Measurements from ENCODE around the gene PRMT1.

The PRMT1 gene

DNA sequence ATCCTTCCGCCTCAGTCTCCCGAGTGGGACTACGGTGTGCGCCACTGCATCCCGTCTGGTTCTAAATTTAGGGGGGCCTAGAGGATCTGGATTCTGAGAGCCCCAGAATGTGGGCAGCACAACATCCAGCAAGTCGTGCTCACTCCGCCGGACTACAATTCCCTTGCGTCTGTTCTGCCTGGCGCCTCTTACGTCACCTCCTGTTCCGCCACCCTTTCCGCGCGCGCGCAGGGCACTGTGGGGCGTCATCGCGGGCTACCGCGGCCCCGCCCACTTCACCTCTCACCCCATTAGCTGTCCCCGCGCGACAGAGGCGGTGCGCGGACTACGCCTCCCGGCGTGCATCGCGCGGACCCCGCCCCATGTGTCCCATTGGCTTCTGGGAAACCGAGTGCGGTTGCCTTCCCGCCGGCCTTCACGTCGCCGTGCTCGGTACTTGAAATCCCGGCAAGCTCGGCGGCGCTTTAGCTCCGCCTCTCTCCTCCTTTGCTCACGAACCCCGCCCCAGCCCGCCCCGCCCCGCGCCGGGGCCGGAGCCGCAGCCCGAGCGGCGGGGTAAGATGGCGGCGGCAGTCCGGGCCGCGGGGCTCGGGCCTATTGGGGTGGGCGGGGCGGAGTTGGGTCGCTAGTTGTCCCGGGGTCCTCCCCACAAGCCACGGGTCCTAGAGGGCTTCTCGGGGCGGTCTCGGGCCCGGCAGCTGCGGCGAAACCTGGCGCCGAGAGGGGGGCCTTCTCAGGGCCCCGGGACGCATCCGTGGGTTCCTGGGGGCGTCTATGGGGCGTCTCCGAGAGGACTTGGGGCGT, 35.2 kb upstream of the PRMT1 start, which contains the start of gene SCAF1:
Gene SCAF1, plus strand, starts transcription at position 522 of the 804 bp plus-strand sequence. CDS start 2,818 bp downstream, outside the sequence.
- TF ChIP-seq, protein P1, sequence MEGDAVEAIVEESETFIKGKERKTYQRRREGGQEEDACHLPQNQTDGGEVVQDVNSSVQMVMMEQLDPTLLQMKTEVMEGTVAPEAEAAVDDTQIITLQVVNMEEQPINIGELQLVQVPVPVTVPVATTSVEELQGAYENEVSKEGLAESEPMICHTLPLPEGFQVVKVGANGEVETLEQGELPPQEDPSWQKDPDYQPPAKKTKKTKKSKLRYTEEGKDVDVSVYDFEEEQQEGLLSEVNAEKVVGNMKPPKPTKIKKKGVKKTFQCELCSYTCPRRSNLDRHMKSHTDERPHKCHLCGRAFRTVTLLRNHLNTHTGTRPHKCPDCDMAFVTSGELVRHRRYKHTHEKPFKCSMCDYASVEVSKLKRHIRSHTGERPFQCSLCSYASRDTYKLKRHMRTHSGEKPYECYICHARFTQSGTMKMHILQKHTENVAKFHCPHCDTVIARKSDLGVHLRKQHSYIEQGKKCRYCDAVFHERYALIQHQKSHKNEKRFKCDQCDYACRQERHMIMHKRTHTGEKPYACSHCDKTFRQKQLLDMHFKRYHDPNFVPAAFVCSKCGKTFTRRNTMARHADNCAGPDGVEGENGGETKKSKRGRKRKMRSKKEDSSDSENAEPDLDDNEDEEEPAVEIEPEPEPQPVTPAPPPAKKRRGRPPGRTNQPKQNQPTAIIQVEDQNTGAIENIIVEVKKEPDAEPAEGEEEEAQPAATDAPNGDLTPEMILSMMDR (IDR thresholded peaks at IDR 0.05; ENCODE audit: control extremely low read depth, extremely low read depth, low read depth, missing control alignments) = no peak
- peak; percentile 97 for DNase-seq (ENCODE audit: extremely low spot score)
- CTCF ChIA-PET = interaction anchor here (1.1 to 4.8 kb wide), 3 partner anchors 13 to 32 kb away, joined by 3 to 48 read pairs (median 7); no protein-coding TSS in a partner anchor
- POLR2A ChIA-PET = interaction anchor here (0.5 to 3.1 kb wide), 10 partner anchors 23 to 146 kb away, joined by 3 to 29 read pairs (median 3); partner anchors contain the start of genes AP2A1, BCL2L12, IRF3 and NOSIP

- no peak for DNase-seq (ENCODE audit: extremely low spot score)
- ChIA-PET CTCF (interaction anchor here (1.1 to 4.8 kb wide), 5 partner anchors 13 to 72 kb away, joined by 3 to 48 read pairs (median 5); no protein-coding TSS in a partner anchor), POLR2A (interaction anchor here (0.8 to 3.1 kb wide), 8 partner anchors 22 to 286 kb away, joined by 3 to 29 read pairs (median 3); partner anchors contain the start of genes ATF5, BCL2L12, IRF3 and NOSIP)
- TF ChIP-seq, protein P1 (IDR thresholded peaks at IDR 0.05; ENCODE audit: control extremely low read depth, extremely low read depth, low read depth, missing control alignments) = no peak
Observed at GRCh38 chr19:49642492-49643035, 34.5 kb upstream of the PRMT1 start.

- no peak for DNase-seq (ENCODE audit: extremely low spot score)
- ChIA-PET POLR2A (interaction anchor here (0.8 to 1.1 kb wide), 2 partner anchors 32 to 285 kb away, joined by 3 read pairs; partner anchors contain the start of genes ATF5 and NUP62), CTCF (interaction anchor here (0.6 to 4.8 kb wide), 6 partner anchors 12 to 97 kb away, joined by 3 to 48 read pairs (median 4); partner anchors contain the start of genes BCL2L12 and IRF3)
- TF ChIP-seq, protein P1 (IDR thresholded peaks at IDR 0.05; ENCODE audit: control extremely low read depth, extremely low read depth, low read depth, missing control alignments) = no peak
Observed at GRCh38 chr19:49643466-49643865, 33.6 kb upstream of the PRMT1 start.

DNA sequence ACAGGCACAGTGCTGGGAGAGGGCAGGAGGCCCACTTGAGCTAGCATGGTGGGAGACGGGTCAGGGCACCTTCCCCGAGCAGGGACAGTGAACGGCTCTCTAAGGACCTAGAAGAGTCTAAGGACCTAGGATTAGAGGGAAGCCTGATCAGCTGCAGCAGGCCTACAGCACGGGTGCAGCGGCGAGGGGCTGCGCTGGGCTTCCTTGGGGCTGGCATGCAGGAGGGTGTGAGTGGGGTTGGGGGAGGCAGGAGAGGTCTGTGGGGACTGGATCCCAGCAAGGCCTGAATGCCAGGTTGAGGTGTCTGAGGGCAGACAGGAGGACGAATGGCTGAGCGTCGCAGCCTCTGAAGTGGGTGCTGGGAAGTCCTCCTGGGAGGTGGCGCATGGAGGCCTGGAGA, 31.5 kb upstream of the PRMT1 start:
- POLR2A ChIA-PET = no interaction called here
- CTCF ChIA-PET = interaction anchor here (0.8 to 1.4 kb wide), 2 partner anchors 10 to 30 kb away, joined by 3 to 4 read pairs; no protein-coding TSS in a partner anchor
- TF ChIP-seq, protein P1 (IDR thresholded peaks at IDR 0.05; ENCODE audit: control extremely low read depth, extremely low read depth, low read depth, missing control alignments) = no peak
- DNase-seq (ENCODE audit: extremely low spot score) = no peak

DNA sequence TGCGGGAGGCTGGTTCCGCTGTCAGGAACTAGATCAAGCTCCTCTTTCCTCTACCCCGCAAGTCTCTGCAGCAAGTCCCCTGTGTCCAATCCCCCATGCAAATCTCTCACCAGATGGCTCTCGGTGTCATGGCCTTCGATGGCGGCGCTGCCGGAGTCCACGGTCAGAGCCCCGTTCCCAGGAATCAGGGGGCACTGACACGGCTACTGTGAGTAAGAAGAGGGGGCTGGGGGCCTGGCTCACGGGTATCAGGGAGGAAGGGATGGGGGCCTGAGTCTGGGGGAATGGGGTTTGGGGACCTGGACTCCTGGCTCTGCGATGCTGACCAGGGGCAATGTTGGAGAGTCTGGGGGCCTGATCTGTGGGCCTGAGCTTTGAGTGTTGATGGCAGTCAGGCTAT, 31.1 kb upstream of the PRMT1 start:
- CTCF ChIA-PET = interaction anchor here (0.8 to 1.4 kb wide), 2 partner anchors 10 to 30 kb away, joined by 3 to 4 read pairs; no protein-coding TSS in a partner anchor
- TF ChIP-seq, protein P1 (IDR thresholded peaks at IDR 0.05; ENCODE audit: control extremely low read depth, extremely low read depth, low read depth, missing control alignments) = no peak
- DNase-seq (ENCODE audit: extremely low spot score) = no peak
- POLR2A ChIA-PET = no interaction called here

- TF ChIP-seq, protein P1 (IDR thresholded peaks at IDR 0.05; ENCODE audit: control extremely low read depth, extremely low read depth, low read depth, missing control alignments) = no peak
- no peak for DNase-seq (ENCODE audit: extremely low spot score)
- ChIA-PET CTCF (interaction anchor here (1.4 kb wide), 1 partner anchor 29 kb away, joined by 3 read pairs; no protein-coding TSS in a partner anchor), POLR2A (no interaction called here)
Observed at GRCh38 chr19:49646586-49646985, 30.5 kb upstream of the PRMT1 start.

Data from GM10248 (cell line).